NT2/D1 (cell line): ENCODE results near the gene CLEC18B.
"Not testable (repeated sequence)": the region's sequence is repeated elsewhere in the genome, so short reads cannot be mapped to it uniquely, and the experiment has no call there.

Source experiments
- SUZ12 ChIP-seq: IDR thresholded peaks from 2 replicates; pipeline ENCODE4 v1.6.1; 2011; ENCODE audit not compliant: insufficient read length, insufficient read depth; ENCODE audit errors: extremely low read depth
- YY1 ChIP-seq: IDR thresholded peaks from 2 replicates; pipeline ENCODE4 v1.6.1; 2011; ENCODE audit not compliant: insufficient read length, insufficient read depth
- ZNF274 ChIP-seq: IDR thresholded peaks from 2 replicates; pipeline ENCODE4 v1.6.1; 2011; ENCODE audit warnings: mild to moderate bottlenecking, low read depth, low read length

- not testable (repeated sequence) for TF ChIP-seq YY1, ZNF274, SUZ12
Observed at GRCh38 chr16:74404148-74404933, 16.9 kb downstream of the CLEC18B start.
